Stomach (tissue), 4 donors: Measurements from ENCODE around the gene ABAT.
A peak's percentile ranks its signal among the peaks of the same experiment; 100 is the strongest.

ENCODE experiments used
- EP300 ChIP-seq: sonication (generic); formaldehyde crosslinking; IDR thresholded peaks from one replicate; pipeline ENCODE4 v1.6.1; 2017; ENCODE audit warnings: antibody characterized with exemption
- POLR2A ChIP-seq, 4 donors: fragments of 450-650 bp; IDR thresholded peaks; one replicate each; pipeline ENCODE4 v1.6.1; 2016; ENCODE audit warnings: antibody characterized with exemption in 4 of 4, control low read depth in 2 of 4, mild to moderate bottlenecking in 1 of 4, moderate library complexity in 1 of 4
- POLR2AphosphoS5 ChIP-seq, 3 donors: sonication (generic); formaldehyde crosslinking; IDR thresholded peaks; one replicate each; pipeline ENCODE4 v1.6.1; 2016; ENCODE audit warnings: antibody characterized with exemption in 3 of 3
- TF ChIP-seq, protein P1 (sequence below), 7 experiments: fragments of 450-650 bp in 4 of 7; fragments of 200-600 bp in 3 of 7; sonication (generic) in 3 of 7; IDR thresholded peaks; one replicate each; pipeline ENCODE4 v1.5.1; 2016 to 2019; ENCODE audit warnings: antibody characterized with exemption in 7 of 7, control low read depth in 2 of 7, mild to moderate bottlenecking in 1 of 7

DNA sequence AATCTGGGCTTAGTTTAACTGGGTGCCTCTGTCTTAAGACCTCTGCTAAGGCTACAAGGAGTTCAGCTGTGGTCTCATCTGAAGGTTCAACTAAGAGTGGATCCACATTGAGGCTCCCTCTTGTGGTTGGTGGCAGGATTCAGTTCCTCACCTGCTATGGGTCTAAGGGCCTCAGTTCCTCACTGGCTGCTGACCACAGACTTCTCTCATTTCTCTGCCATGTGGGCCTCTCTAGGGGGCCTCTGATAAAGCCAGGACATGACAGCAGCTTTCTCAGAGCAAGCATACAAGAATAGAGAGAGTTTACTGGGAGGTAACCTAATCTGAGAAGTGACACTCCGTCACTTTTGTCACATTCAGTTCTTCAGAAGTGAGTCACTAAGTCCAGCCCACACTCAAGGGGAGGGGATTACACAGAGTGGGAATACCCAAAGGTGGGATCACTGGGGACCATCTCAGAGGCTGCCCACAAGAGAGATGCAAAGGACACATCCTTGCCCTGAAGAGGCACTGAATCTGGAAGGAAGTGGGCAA, 19.2 kb upstream of the ABAT start:
- TF ChIP-seq, protein P1, sequence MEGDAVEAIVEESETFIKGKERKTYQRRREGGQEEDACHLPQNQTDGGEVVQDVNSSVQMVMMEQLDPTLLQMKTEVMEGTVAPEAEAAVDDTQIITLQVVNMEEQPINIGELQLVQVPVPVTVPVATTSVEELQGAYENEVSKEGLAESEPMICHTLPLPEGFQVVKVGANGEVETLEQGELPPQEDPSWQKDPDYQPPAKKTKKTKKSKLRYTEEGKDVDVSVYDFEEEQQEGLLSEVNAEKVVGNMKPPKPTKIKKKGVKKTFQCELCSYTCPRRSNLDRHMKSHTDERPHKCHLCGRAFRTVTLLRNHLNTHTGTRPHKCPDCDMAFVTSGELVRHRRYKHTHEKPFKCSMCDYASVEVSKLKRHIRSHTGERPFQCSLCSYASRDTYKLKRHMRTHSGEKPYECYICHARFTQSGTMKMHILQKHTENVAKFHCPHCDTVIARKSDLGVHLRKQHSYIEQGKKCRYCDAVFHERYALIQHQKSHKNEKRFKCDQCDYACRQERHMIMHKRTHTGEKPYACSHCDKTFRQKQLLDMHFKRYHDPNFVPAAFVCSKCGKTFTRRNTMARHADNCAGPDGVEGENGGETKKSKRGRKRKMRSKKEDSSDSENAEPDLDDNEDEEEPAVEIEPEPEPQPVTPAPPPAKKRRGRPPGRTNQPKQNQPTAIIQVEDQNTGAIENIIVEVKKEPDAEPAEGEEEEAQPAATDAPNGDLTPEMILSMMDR (IDR thresholded peaks at IDR 0.05) = peak in 2 of 7 experiments; percentile 27 to 41
- TF ChIP-seq POLR2A (IDR thresholded peaks at IDR 0.05) (no peak), POLR2AphosphoS5 (IDR thresholded peaks at IDR 0.05) (no peak), EP300 (no peak)
